AG09319 (cell line): Measurements from ENCODE around the gene RFPL1.

ENCODE experiments used
- DNase-seq: peaks from one replicate; pipeline ENCODE4 v3.0.0-alpha.2; 2010; ENCODE audit warnings: low read depth; ENCODE audit errors: extremely low read depth
- TF ChIP-seq, protein P1 (sequence below): IDR thresholded peaks from 2 replicates; pipeline ENCODE4 v1.5.1; 2011; ENCODE audit warnings: low read depth, mild to moderate bottlenecking, inconsistent platforms, low read length, moderate library complexity

Gene RFPL1

DNA sequence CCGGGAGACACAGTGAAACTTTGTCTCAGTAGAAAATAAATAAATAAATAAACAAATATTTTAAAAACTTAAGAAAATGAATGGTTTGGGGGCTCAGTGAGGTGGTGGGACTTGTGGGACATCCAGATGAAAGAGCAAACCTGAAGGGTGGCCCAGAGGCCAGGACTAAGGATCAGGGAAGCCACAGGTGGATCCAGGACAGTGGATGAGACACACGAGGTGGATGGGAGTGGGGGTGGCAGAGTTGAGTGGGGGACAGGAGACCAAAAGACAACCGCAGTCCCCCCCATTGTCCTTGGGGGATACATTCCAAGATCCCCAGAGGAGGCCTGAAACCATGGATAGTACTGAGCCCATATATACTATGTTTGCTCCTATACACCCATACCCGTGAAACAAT, 7.1 kb downstream of the RFPL1 start:
- TF ChIP-seq, protein P1, sequence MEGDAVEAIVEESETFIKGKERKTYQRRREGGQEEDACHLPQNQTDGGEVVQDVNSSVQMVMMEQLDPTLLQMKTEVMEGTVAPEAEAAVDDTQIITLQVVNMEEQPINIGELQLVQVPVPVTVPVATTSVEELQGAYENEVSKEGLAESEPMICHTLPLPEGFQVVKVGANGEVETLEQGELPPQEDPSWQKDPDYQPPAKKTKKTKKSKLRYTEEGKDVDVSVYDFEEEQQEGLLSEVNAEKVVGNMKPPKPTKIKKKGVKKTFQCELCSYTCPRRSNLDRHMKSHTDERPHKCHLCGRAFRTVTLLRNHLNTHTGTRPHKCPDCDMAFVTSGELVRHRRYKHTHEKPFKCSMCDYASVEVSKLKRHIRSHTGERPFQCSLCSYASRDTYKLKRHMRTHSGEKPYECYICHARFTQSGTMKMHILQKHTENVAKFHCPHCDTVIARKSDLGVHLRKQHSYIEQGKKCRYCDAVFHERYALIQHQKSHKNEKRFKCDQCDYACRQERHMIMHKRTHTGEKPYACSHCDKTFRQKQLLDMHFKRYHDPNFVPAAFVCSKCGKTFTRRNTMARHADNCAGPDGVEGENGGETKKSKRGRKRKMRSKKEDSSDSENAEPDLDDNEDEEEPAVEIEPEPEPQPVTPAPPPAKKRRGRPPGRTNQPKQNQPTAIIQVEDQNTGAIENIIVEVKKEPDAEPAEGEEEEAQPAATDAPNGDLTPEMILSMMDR: no peak

DNA sequence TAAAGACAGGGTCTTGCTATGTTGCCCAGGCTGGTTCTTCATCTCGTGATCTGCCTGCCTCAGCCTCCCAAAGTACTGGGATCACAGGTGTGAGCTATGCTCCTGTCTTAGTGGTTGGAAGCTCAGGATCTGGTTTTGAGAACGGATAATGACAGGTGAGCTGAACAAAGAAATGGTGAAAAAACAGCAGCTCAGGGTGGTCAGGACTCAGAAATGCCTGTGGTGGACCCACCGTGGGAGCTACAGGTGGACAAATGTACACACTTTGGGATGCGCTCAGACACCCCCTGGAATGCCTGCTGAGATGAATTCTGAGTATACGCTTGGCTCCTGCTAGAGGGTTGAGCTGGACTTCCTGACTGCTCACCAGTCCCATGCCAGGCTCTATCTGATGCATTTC, 9.5 kb downstream of the RFPL1 start:
- TF ChIP-seq, protein P1: no peak
- DNase-seq: no peak

More for the DNA sequence above, 7.1 kb downstream of the RFPL1 start:
- no peak for DNase-seq

DNA sequence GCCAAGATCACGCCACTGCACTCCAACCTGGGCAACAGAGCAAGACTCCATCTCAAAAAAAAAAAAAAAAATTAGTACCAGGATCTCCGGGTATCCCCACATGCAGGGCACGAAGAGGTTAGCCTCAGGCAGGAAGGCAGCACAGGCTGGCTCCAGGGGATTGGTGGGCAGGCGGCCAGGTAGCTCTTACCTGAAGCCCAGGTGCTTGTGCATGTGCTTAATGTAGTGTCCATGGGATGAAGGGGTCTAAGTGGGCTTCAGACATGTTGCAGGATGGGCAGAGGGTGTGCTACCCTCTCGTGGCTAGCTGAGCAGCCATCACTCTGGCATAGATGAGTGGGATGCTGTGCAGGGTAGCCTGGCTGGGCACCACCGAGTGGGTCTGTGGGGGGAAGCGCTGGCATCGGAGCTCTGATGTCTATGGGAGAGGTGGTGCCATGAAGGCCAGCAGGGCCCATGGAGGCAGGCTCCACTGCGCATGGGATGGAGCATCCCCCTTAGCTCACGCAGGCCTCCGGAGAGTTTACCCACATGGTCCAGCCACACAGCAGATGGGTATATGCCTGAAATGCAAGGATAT, 11.0 kb downstream of the RFPL1 start:
- no peak for DNase-seq
- TF ChIP-seq, protein P1: no peak

DNA sequence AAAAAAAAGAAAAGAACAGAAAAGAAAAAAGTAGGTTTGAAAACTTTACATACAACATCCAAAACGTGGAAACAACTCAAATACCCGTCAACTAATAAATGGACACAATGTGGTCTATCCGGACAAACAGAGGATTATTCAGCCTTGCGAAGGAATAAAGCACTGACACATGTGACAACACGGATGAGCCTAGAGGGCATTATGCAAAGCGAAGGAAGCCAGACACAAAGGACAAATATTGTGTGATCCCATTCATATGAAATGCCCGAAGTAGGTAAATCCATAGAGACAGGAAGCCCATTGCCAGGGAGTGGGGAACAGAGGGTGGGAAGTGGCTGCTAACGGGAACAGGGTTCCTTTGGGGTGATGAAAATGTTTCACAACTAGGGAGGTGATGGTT, 11.8 kb downstream of the RFPL1 start:
- no peak for DNase-seq
- TF ChIP-seq, protein P1: no peak

DNA sequence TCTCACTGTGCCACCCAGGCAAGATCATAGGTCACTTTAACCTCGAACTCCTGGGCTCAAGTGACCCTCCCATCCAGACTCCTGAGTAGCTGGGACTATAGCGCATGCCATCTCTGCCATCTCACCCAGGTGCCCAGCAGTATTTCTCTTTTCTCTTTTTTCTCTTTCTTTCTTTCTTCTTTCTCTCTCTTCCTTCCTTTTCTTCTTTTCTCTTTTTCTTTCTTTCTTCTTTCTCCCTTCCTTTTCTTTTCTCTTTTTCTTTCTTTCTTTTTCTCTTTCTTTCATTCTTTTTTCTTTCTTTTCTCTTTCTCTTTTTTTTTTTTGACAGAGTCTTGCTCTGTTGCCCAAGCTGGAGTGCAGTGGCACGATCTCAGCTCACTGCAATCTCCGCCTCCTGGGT, 13.5 kb downstream of the RFPL1 start:
- no peak for DNase-seq
- TF ChIP-seq, protein P1: no peak

DNA sequence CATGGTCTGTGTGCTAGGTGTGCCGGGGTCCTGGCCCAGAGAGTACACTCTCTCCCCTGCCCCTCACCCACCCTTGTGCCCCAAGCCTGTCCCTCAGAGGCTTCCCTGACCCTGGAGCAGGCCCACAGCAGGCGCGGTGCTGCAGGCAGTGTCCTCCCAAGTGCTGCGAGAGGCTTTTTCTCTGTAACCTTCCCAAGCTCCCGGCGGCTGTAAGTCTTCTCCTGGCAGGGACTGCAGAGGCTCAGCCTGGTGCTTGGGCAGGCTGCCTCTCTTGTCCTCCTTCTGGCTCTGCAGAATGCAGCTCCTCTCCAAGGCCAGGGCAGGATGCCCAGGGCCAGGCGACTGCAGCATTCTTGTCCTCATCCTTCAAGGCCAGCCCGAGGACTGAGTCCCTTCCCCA, 15.9 kb downstream of the RFPL1 start:
- TF ChIP-seq, protein P1: no peak
- DNase-seq: no peak

DNA sequence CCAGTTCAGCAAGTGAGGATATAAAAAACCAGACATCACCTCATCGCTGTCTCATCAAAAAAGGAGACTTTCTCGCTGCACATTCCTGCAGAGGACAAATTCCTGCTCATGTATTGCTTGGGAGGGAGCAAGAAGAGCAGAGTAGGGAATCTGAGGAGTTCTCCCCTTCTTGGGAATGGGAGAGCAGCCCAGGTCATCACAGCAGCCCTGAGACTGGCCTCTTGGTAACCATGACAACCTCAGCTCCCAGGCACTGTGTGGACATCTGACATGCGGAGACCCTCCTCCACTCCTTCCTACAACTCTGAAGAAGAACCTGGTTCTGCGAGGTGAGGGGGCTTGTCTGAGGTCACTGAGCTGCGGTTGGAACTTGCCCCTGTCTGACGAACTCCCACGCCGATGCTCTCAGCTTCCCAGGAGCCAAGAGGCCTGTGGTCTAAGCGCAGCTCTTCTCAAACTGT, 17.9 kb downstream of the RFPL1 start:
- no peak for DNase-seq
- TF ChIP-seq, protein P1: no peak
